HepG2 (cell line): ENCODE measurements around the gene SDR42E2. TPM values are rescaled to one million over a fixed set of nuclear protein-coding genes. Genes with fewer than 3 reads are reported as not detected.

Experiments used
- KDM5A ChIP-seq: fragments of 200-600 bp; sonication (generic); IDR thresholded peaks from 2 replicates; pipeline ENCODE4 v1.7.0; 2018; ENCODE audit warnings: antibody characterized with exemption, mild to moderate bottlenecking, low read length, borderline replicate concordance
- NFRKB ChIP-seq: fragments of 450-650 bp; IDR thresholded peaks from 2 replicates; pipeline ENCODE4 v1.6.1; 2017
- PRPF4 ChIP-seq: fragments of 200-400 bp; formaldehyde crosslinking; IDR thresholded peaks from 2 replicates; pipeline ENCODE4 v1.6.1; 2016; ENCODE audit warnings: low read length, low read depth; ENCODE audit not compliant: poor library complexity, severe bottlenecking
- ZNF577 ChIP-seq: sonication (generic); formaldehyde crosslinking; IDR thresholded peaks from 2 replicates; pipeline ENCODE4 v1.4.0; 2020; ENCODE audit warnings: mild to moderate bottlenecking, low read depth, missing genetic modification reagents, borderline replicate concordance
- ZNF607 ChIP-seq: sonication (generic); formaldehyde crosslinking; IDR thresholded peaks from 2 replicates; pipeline ENCODE4 v1.5.1; 2020; ENCODE audit warnings: missing genetic modification reagents, mild to moderate bottlenecking, borderline replicate concordance
- ZNF615 ChIP-seq: sonication (generic); formaldehyde crosslinking; IDR thresholded peaks from 2 replicates; pipeline ENCODE4 v1.5.0; 2020; ENCODE audit warnings: mild to moderate bottlenecking, missing genetic modification reagents, borderline replicate concordance
- ZNF7 ChIP-seq: IDR thresholded peaks from 2 replicates; pipeline ENCODE4 v1.6.1; 2016; ENCODE audit warnings: missing biosample characterization, missing genetic modification reagents
- ZNF776 ChIP-seq: sonication (generic); formaldehyde crosslinking; IDR thresholded peaks from 2 replicates; pipeline ENCODE4 v1.4.0; 2020; ENCODE audit warnings: mild to moderate bottlenecking, missing genetic modification reagents
- polyA plus RNA-seq, 8 experiments: library from polyadenylated mRNA; depleted of rRNA in 3 of 8; stranded (reverse) in 7 of 8; unstranded in 1 of 8; fragments of >200 nt; fragmentation: Illumina TruSeq in 4 of 8; extraction: Trizol in 4 of 8; gene quantifications; 2 replicates each; pipeline versions ENCODE4 v1.2.1 to v1.2.3, GENCODE V29; 2011 to 2016; ENCODE audit warnings: low read depth in 4 of 8, missing spikeins in 1 of 8, mixed read lengths in 1 of 8; ENCODE audit not compliant: insufficient read depth in 1 of 8
- total RNA-seq, 5 experiments: library from RNA; depleted of rRNA; stranded (reverse); fragments of >200 nt; fragmentation: Illumina TruSeq; extraction: Trizol; gene quantifications; 2 replicates each; pipeline ENCODE4 v1.2.3, GENCODE V29; 2016; ENCODE audit warnings: low read depth in 1 of 5
- TF ChIP-seq, protein P1 (sequence below): sonication (generic); formaldehyde crosslinking; IDR thresholded peaks from 2 replicates; pipeline ENCODE4 v1.5.0; 2020; ENCODE audit warnings: missing genetic modification reagents

Gene SDR42E2
- total and polyA plus RNA-seq, 2 of the 13 experiments (the other 11 are each of a cell fraction or from before 2014, with no cell fraction given) = 0.05 to 0.11 TPM

DNA sequence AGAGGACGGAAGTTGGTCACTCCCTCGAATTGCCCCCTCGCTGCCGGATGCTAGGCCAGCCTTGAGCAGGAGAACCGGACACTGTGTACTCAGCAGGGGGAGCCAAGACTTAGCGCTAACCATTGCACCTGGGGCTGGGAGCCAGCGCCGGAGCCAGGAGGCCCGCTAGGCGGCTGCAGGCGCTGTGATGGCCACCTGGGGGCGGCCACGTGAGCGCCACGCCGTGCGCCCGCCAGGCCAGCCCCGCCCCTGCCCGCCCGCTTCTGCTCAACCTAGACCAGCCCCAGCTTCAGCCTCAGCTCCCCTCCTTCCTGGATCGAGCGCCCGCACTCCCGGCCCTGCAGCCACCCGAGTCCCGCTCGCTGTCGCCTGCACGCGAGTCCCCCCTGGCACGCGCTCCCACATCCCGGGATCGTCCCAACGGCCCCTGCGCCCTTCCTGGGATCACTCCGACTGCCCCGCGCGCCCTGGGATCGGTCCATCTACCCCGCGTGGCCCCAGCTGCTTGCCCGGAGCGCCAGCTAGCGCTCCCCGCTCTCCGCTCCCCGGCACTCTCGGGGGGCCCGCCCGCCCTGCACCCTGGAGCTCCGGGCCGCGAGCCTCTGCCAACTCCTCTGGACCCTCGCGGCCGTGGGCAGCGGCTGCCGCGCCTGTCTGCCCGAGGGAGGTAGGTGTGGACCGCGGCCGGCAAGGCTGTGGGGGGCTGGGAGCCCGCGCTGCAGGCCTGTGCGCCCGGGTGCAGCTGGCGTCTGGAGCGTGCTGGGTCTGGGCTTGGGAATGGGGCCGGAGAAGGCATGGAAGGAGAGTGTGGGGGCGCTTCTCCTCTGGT lies 43.9 kb downstream of the SDR42E2 start, which contains the start of gene EEF2K (continued):
- TF ChIP-seq ZNF577 = 0 out of 2 replicates have a peak, but pooled peaks have one; percentile 0
- TF ChIP-seq PRPF4 = no peak
- TF ChIP-seq ZNF615 (CRISPR knock-in tag) = peak; percentile 78; the same call in 1 of the 2 replicates
- TF ChIP-seq, protein P1, sequence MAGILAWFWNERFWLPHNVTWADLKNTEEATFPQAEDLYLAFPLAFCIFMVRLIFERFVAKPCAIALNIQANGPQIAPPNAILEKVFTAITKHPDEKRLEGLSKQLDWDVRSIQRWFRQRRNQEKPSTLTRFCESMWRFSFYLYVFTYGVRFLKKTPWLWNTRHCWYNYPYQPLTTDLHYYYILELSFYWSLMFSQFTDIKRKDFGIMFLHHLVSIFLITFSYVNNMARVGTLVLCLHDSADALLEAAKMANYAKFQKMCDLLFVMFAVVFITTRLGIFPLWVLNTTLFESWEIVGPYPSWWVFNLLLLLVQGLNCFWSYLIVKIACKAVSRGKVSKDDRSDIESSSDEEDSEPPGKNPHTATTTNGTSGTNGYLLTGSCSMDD (CRISPR knock-in tag) = no peak
- TF ChIP-seq ZNF776 (CRISPR knock-in tag) = peak; percentile 86; the same call in 1 of the 2 replicates
- TF ChIP-seq ZNF607 (CRISPR knock-in tag) = peak; percentile 97
- no peak for TF ChIP-seq NFRKB
- peak; percentile 52; the same call in 1 of the 2 replicates for TF ChIP-seq KDM5A
- TF ChIP-seq ZNF7 (CRISPR knock-in tag) = no peak
